Esophagus squamous epithelium (tissue), 4 donors: ENCODE measurements around the gene LRRC74A.

Experiments
- POLR2A ChIP-seq, 4 donors: fragments of 450-650 bp; IDR thresholded peaks; one replicate each; pipeline ENCODE4 v1.6.1; 2017; ENCODE audit warnings: antibody characterized with exemption in 4 of 4, mild to moderate bottlenecking in 4 of 4, moderate library complexity in 3 of 4
- TF ChIP-seq, protein P1 (sequence below), 6 experiments: fragments of 450-650 bp in 4 of 6; fragments of 200-600 bp in 2 of 6; sonication (generic) in 2 of 6; IDR thresholded peaks; one replicate each; pipeline ENCODE4 v1.5.1; 2016 to 2019; ENCODE audit warnings: antibody characterized with exemption in 6 of 6, mild to moderate bottlenecking in 4 of 6, moderate library complexity in 4 of 6

DNA sequence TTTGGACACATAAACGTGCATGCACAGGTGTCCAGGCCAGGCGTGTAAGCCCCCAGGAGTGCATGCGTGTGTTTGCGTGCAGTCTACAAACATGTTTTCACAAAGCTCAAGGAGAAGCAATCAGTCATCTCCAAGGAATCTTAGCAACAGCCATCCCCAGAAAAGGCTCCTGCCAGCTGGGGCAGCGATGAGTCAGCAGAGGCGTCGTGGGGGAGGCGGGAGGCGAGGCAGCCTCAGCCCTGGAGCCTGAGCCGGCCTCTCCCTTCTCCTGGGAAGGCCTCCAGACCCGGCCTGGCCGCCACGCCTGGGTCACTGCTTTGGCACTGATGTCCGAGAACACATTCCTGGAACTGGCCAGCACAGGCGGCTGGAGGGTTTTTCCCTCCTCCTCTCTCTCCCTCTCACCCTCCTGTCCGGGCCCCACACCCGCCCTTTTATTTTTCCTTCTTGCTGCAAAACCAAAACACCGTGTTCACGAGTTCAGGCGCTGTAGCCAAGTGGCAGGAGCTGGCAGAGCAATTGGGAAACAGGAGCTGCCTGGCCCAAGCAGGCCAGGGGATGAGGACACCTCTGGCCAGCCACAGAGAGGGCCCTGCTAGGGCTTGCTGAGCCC lies 92.7 kb downstream of the LRRC74A start:
- no peak for TF ChIP-seq POLR2A (IDR thresholded peaks at IDR 0.05)
- TF ChIP-seq, protein P1, sequence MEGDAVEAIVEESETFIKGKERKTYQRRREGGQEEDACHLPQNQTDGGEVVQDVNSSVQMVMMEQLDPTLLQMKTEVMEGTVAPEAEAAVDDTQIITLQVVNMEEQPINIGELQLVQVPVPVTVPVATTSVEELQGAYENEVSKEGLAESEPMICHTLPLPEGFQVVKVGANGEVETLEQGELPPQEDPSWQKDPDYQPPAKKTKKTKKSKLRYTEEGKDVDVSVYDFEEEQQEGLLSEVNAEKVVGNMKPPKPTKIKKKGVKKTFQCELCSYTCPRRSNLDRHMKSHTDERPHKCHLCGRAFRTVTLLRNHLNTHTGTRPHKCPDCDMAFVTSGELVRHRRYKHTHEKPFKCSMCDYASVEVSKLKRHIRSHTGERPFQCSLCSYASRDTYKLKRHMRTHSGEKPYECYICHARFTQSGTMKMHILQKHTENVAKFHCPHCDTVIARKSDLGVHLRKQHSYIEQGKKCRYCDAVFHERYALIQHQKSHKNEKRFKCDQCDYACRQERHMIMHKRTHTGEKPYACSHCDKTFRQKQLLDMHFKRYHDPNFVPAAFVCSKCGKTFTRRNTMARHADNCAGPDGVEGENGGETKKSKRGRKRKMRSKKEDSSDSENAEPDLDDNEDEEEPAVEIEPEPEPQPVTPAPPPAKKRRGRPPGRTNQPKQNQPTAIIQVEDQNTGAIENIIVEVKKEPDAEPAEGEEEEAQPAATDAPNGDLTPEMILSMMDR (IDR thresholded peaks at IDR 0.05): peak in 3 of 6 experiments; percentile 7 to 33 (median 24)
